OCI-LY3 (cell line): ENCODE results near the gene EIPR1.

Experiments used
- H2AFZ ChIP-seq: fragments of 200-600, 300-600 bp; shearing (Covaris generic); 2 replicates; pipeline ENCODE4 v1.6.0; 2014; ENCODE audit warnings: antibody characterized with exemption, low read depth, low read length
- H3K27ac ChIP-seq: fragments of 200-600, 300-600 bp; sonication (generic); 2 replicates; pipeline ENCODE4 v1.5.1; 2014; ENCODE audit warnings: mild to moderate bottlenecking, low read length, moderate library complexity, mixed read lengths
- H3K27me3 ChIP-seq: fragments of 200-600, 300-600 bp; sonication (generic); 2 replicates; pipeline ENCODE4 v1.6.1; 2014; ENCODE audit warnings: low read depth, low read length, mixed read lengths
- H3K36me3 ChIP-seq: fragments of 200-600, 300-600 bp; sonication (generic); replicated peaks from 2 replicates; pipeline ENCODE3; 2014; ENCODE audit warnings: low read depth, low read length, mixed read lengths
- H3K4me1 ChIP-seq: fragments of 300-600, 200-600 bp; sonication (generic); 2 replicates; pipeline ENCODE4 v1.6.1; 2014; ENCODE audit warnings: low read length, mixed read lengths
- H3K4me2 ChIP-seq: fragments of 200-600, 300-600 bp; sonication (generic); 2 replicates; pipeline ENCODE4 v1.6.1; 2014; ENCODE audit warnings: low read length, mixed read lengths
- H3K4me3 ChIP-seq: fragments of 300-600, 200-600 bp; sonication (generic); 2 replicates; pipeline ENCODE4 v1.5.1; 2014; ENCODE audit warnings: antibody characterized with exemption, mild to moderate bottlenecking, low read length, moderate library complexity
- H3K79me2 ChIP-seq: fragments of 300-600, 200-600 bp; shearing (Covaris generic); 2 replicates; pipeline ENCODE4 v1.6.1; 2014; ENCODE audit warnings: mild to moderate bottlenecking, low read length, mixed read lengths
- H3K9ac ChIP-seq: fragments of 300-600, 200-600 bp; shearing (Covaris generic); 2 replicates; pipeline ENCODE4 v1.6.0; 2014; ENCODE audit warnings: mild to moderate bottlenecking, low read length, moderate library complexity
- H3K9me3 ChIP-seq: fragments of 200-600, 300-600 bp; shearing (Covaris generic); 2 replicates; pipeline ENCODE4 v1.6.1; 2014; ENCODE audit warnings: low read length, mixed read lengths; ENCODE audit not compliant: insufficient read depth
- H4K20me1 ChIP-seq: fragments of 200-600, 300-600 bp; sonication (generic); 2 replicates; pipeline ENCODE4 v1.6.1; 2016; ENCODE audit warnings: low read length, mixed read lengths; ENCODE audit not compliant: insufficient read depth
- CTCF ChIP-seq: fragments of 200-600, 300-600 bp; sonication (generic); IDR thresholded peaks from 2 replicates; pipeline ENCODE4 v1.5.1; 2014; ENCODE audit warnings: antibody characterized with exemption, low read length, low read depth
- EZH2phosphoT487 ChIP-seq: fragments of 200-600 bp; shearing (Covaris generic); IDR thresholded peaks from 2 replicates; pipeline ENCODE4 v1.6.1; 2018; ENCODE audit warnings: antibody characterized with exemption, mixed run types, low read depth

Gene EIPR1

DNA sequence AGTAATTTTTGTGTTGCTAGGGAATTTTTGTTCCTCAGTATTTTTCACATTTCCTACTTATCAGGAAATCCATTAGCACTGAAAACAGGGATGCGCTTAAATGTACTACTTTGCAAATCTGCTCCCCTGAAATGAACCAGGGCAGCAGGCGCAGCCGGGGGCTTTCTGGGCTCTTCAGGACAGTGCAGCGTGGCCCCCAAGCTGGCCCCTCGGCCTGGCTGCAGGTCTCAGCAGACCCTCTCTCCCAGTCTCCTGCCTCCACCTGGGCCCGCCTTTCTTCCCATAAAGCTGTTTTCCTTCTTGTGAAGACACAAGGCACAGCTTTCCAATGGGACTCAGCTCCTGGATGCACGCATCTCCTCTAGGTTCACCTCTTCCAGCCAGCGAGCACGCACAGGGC lies 35.3 kb downstream of the EIPR1 start:
- Histone ChIP-seq H3K4me3 (no peak overlapping the region), H3K4me2 (no peak overlapping the region), H3K27me3 (no peaks in the 10 kb centered on the region), H3K36me3 (peaks cover 8% of the 10 kb centered on the region), H3K9ac (no peak overlapping the region), H3K9me3 (no peaks in the 10 kb centered on the region), H3K27ac (no peak overlapping the region), H2AFZ (no peak overlapping the region), H3K4me1 (no peaks in the 10 kb centered on the region), H3K79me2 (no peaks in the 10 kb centered on the region), H4K20me1 (no peaks in the 10 kb centered on the region)
- TF ChIP-seq CTCF = no peak
- TF ChIP-seq EZH2phosphoT487 = no peak

DNA sequence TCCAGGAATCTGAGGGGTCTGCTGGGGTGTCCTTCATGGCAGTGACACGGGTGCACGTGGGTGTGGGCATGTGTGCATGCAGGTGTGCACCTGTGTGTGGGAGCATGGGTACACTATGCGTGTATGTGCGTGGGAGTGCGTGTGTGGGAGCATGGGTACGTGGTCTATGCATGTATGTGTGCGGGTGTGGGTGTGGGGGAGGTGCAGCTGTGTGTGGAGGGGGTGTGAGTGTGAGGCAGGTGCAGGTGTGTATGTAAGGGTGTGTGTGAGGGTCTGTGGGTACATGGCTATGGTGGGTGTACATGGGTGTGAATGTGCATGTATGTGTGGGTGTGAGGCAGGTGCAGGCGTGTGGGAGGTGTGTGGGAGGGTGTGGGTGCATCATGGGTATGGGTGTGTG lies 36.3 kb downstream of the EIPR1 start:
- H3K79me2 ChIP-seq = no peaks in the 10 kb centered on the region
- H4K20me1 ChIP-seq = no peaks in the 10 kb centered on the region
- no peak overlapping the region for H3K9ac ChIP-seq
- H3K4me3 ChIP-seq = no peak overlapping the region
- no peak overlapping the region for H3K4me2 ChIP-seq
- no peaks in the 10 kb centered on the region for H3K27me3 ChIP-seq
- H3K4me1 ChIP-seq = no peaks in the 10 kb centered on the region
- no peak for TF ChIP-seq CTCF
- peaks cover 2% of the 10 kb centered on the region for H3K36me3 ChIP-seq
- H3K9me3 ChIP-seq = no peaks in the 10 kb centered on the region
- no peak overlapping the region for H3K27ac ChIP-seq
- H2AFZ ChIP-seq = no peak overlapping the region

- Histone ChIP-seq H3K27me3 (no peaks in the 10 kb centered on the region), H2AFZ (no peak overlapping the region), H3K79me2 (no peaks in the 10 kb centered on the region), H3K4me2 (no peak overlapping the region), H4K20me1 (no peaks in the 10 kb centered on the region), H3K4me3 (no peak overlapping the region), H3K9ac (no peak overlapping the region), H3K4me1 (no peaks in the 10 kb centered on the region), H3K36me3 (peaks cover 9% of the 10 kb centered on the region), H3K27ac (no peak overlapping the region), H3K9me3 (no peaks in the 10 kb centered on the region)
- TF ChIP-seq CTCF (no peak), EZH2phosphoT487 (no peak)
Observed at GRCh38 chr2:3340144-3340543, 37.5 kb downstream of the EIPR1 start.

GRCh38 chr2:3338340-3338739 lies 39.3 kb downstream of the EIPR1 start:
- Histone ChIP-seq H3K36me3 (peaks cover 19% of the 10 kb centered on the region), H3K4me3 (no peak overlapping the region), H3K9ac (no peak overlapping the region), H3K27ac (no peak overlapping the region), H3K27me3 (no peaks in the 10 kb centered on the region), H3K79me2 (no peaks in the 10 kb centered on the region), H4K20me1 (no peaks in the 10 kb centered on the region), H2AFZ (no peak overlapping the region), H3K9me3 (no peaks in the 10 kb centered on the region), H3K4me2 (no peak overlapping the region), H3K4me1 (no peaks in the 10 kb centered on the region)
- TF ChIP-seq CTCF = no peak
- no peak for TF ChIP-seq EZH2phosphoT487
